IMR-90 (cell line): ENCODE measurements around the gene NPBWR2.

Source experiments
- BHLHE40 ChIP-seq: fragments of 150-350 bp; IDR thresholded peaks from 2 replicates; pipeline ENCODE4 v1.6.1; 2016; ENCODE audit warnings: mild to moderate bottlenecking, low read depth, low read length
- CEBPB ChIP-seq: IDR thresholded peaks from 2 replicates; pipeline ENCODE4 v1.6.1; 2012; ENCODE audit warnings: low read depth, low read length, improper control_type of control experiment
- CHD1 ChIP-seq: IDR thresholded peaks from 2 replicates; pipeline ENCODE4 v1.6.1; 2012; ENCODE audit warnings: low read depth, low read length, improper control_type of control experiment
- FOS ChIP-seq: fragments of 150-350 bp; IDR thresholded peaks from 2 replicates; pipeline ENCODE4 v1.6.1; 2016; ENCODE audit warnings: low read depth, low read length
- MAFK ChIP-seq: IDR thresholded peaks from 2 replicates; pipeline ENCODE4 v1.6.1; 2012; ENCODE audit warnings: low read depth, low read length, improper control_type of control experiment
- MXI1 ChIP-seq: IDR thresholded peaks from 2 replicates; pipeline ENCODE4 v1.6.1; 2012; ENCODE audit warnings: low read depth, mild to moderate bottlenecking, low read length, moderate library complexity, borderline replicate concordance
- POLR2A ChIP-seq: IDR thresholded peaks from 2 replicates; pipeline ENCODE4 v1.6.1; 2012; ENCODE audit warnings: mild to moderate bottlenecking, low read depth, low read length
- RCOR1 ChIP-seq: IDR thresholded peaks from 2 replicates; pipeline ENCODE4 v1.6.1; 2012; ENCODE audit warnings: mild to moderate bottlenecking, low read length, improper control_type of control experiment; ENCODE audit not compliant: insufficient replicate concordance
- RFX5 ChIP-seq: IDR thresholded peaks from 2 replicates; pipeline ENCODE4 v1.8.0; 2012; ENCODE audit warnings: low read depth, mild to moderate bottlenecking, low read length, moderate library complexity
- TF ChIP-seq, protein P1 (sequence below): conservative IDR thresholded peaks from 2 replicates; pipeline ENCODE4 v1.5.1; 2012; ENCODE audit warnings: mild to moderate bottlenecking, low read depth, low read length, improper control_type of control experiment
- TF ChIP-seq, protein P2 (sequence below): fragments of 150-350 bp; IDR thresholded peaks from 2 replicates; pipeline ENCODE4 v1.6.1; 2016; ENCODE audit warnings: low read depth, mild to moderate bottlenecking, low read length, moderate library complexity, borderline replicate concordance
- TF ChIP-seq, protein P3 (sequence below): fragments of 150-350 bp; IDR thresholded peaks from 2 replicates; pipeline ENCODE4 v1.6.1; 2017; ENCODE audit warnings: mild to moderate bottlenecking, antibody characterized with exemption, low read length, low read depth

DNA sequence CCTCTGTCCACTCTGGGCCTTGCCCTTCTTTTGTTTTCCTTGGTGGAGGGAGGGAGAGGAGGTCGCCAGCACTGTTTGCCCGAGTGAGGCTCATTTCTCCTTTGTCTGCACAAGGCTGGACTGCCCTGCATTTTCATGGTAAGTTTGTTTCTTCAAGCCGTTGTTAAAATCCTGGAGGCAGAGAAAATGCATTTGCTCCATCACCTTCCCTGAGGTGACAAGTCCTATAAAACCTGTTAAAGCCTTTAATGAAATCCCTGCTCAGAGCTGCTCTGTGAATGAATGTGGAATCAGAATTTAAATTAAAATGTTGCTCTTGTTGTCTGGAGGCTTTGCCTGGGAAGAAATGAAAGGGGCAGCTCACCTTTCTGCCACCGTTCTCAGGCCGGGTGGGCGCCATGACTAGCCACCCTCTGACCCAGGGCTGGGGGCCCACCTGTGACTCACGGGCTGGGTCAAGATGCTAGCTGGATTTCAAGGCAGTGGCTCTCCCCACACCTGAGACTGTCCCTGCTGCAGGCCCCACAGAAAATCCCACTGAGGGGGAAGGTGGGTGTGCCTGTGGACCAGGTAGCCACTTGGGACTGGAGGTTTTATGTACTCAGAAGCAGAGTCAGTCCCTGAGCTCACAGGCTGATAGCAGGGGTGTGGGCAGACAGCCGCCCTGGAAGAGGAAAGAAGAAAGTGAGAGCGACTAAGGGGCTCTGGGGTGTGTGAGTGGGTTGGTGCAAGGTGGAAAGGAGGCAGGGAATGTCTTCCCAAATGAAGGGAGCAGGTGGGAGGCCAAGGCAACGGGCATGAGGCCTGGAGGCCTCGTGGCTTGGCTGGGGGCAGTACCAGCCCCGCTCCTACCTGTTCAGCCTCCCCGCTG, 32.9 kb upstream of the NPBWR2 start:
- TF ChIP-seq, protein P1, sequence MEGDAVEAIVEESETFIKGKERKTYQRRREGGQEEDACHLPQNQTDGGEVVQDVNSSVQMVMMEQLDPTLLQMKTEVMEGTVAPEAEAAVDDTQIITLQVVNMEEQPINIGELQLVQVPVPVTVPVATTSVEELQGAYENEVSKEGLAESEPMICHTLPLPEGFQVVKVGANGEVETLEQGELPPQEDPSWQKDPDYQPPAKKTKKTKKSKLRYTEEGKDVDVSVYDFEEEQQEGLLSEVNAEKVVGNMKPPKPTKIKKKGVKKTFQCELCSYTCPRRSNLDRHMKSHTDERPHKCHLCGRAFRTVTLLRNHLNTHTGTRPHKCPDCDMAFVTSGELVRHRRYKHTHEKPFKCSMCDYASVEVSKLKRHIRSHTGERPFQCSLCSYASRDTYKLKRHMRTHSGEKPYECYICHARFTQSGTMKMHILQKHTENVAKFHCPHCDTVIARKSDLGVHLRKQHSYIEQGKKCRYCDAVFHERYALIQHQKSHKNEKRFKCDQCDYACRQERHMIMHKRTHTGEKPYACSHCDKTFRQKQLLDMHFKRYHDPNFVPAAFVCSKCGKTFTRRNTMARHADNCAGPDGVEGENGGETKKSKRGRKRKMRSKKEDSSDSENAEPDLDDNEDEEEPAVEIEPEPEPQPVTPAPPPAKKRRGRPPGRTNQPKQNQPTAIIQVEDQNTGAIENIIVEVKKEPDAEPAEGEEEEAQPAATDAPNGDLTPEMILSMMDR, result no peak
- TF ChIP-seq MAFK (no peak), POLR2A (no peak), CHD1 (no peak), MXI1 (no peak), BHLHE40 (no peak), FOS (no peak), RCOR1 (no peak), CEBPB (no peak), RFX5 (no peak)
- TF ChIP-seq, protein P2, sequence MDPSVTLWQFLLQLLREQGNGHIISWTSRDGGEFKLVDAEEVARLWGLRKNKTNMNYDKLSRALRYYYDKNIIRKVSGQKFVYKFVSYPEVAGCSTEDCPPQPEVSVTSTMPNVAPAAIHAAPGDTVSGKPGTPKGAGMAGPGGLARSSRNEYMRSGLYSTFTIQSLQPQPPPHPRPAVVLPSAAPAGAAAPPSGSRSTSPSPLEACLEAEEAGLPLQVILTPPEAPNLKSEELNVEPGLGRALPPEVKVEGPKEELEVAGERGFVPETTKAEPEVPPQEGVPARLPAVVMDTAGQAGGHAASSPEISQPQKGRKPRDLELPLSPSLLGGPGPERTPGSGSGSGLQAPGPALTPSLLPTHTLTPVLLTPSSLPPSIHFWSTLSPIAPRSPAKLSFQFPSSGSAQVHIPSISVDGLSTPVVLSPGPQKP, result no peak
- TF ChIP-seq, protein P3, sequence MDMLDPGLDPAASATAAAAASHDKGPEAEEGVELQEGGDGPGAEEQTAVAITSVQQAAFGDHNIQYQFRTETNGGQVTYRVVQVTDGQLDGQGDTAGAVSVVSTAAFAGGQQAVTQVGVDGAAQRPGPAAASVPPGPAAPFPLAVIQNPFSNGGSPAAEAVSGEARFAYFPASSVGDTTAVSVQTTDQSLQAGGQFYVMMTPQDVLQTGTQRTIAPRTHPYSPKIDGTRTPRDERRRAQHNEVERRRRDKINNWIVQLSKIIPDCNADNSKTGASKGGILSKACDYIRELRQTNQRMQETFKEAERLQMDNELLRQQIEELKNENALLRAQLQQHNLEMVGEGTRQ, result no peak
